ENCODE results near the gene TEX55. TPM values are rescaled to one million over a fixed set of nuclear protein-coding genes. Genes with fewer than 3 reads are reported as not detected.
"Not testable (repeated sequence)": the region's sequence is repeated elsewhere in the genome, so short reads cannot be mapped to it uniquely, and the experiment has no call there.

Gene TEX55
- polyA plus RNA-seq, 2 donors = not detected

GRCh38 chr3:119125742-119126504 is 20.0 kb upstream of the TEX55 start:
- 72 to 73% methylated on average over 17 of the region's 17 CpGs for WGBS, 2 donors

DNA sequence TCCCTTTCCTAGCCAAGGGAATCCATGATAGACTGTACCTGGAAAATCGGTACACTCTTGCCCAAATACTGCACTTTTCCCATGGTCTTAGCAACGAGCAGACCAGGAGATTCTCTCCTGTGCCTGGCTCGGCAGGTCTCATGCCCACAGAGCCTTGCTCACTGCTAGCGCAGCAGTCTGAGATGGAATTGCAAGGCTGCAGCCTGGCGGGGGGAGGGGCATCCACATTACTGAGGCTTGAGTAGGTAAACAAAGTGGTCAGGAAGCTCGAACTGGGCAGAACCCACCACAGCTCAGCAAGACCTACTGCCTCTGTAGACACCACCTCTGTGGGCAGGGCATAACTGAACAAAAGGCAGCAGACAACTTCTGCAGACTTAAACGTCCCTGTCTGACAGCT is 15.7 kb upstream of the TEX55 start:
- 44 to 53% methylated on average over 6 to 7 of the region's 7 CpGs for WGBS, 2 donors
- H3K4me1 ChIP-seq (ENCODE audit: control insufficient read depth in 2 of 2, insufficient read depth in 2 of 2, low read length in 1 of 2); H3K4me3 ChIP-seq (ENCODE audit: low read depth in 1 of 2, low read length in 2 of 2); H3K36me3 ChIP-seq (ENCODE audit: control insufficient read depth in 2 of 2, insufficient read depth in 2 of 2, low read length in 1 of 2); H3K27ac ChIP-seq (ENCODE audit: low read depth in 2 of 2, low read length in 1 of 2); H3K27me3 ChIP-seq (ENCODE audit: control insufficient read depth in 1 of 2, insufficient read depth in 2 of 2, low read length in 2 of 2); H3K9me3 ChIP-seq (ENCODE audit: control insufficient read depth in 2 of 2, insufficient read depth in 1 of 2, low read depth in 1 of 2, low read length in 1 of 2): not testable (repeated sequence)

More at GRCh38 chr3:119125742-119126504, 20.0 kb upstream of the TEX55 start:
- H3K36me3 ChIP-seq (ENCODE audit: control insufficient read depth in 2 of 2, insufficient read depth in 2 of 2, low read length in 1 of 2) = no peaks in the 10 kb centered on the region
- H3K9me3 ChIP-seq (ENCODE audit: control insufficient read depth in 2 of 2, insufficient read depth in 1 of 2, low read depth in 1 of 2, low read length in 1 of 2) = no peaks in the 10 kb centered on the region
- no peaks in the 10 kb centered on the region for H3K27me3 ChIP-seq (ENCODE audit: control insufficient read depth in 1 of 2, insufficient read depth in 2 of 2, low read length in 2 of 2)
- H3K4me1 ChIP-seq (ENCODE audit: control insufficient read depth in 2 of 2, insufficient read depth in 2 of 2, low read length in 1 of 2) = no peaks in the 10 kb centered on the region
- no peak overlapping the region for H3K4me3 ChIP-seq (ENCODE audit: low read depth in 1 of 2, low read length in 2 of 2)
- no peak overlapping the region for H3K27ac ChIP-seq (ENCODE audit: low read depth in 2 of 2, low read length in 1 of 2)

DNA sequence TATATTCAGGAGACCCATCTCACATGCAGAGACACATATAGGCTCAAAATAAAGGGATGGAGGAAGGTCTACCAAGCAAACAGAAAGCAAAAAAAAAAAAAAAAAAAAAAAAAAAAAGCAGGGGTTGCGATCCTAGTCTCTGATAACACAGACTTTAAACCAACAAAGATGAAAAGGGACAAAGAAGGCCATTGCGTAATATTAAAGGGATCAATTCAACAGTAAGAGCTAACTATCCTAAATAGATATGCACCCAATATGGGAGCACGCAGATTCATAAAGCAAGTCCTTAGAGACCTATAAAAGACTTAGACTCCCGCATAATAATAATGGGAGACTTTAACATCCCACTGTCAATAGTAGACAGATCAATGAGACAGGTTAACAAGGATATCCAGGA is 13.7 kb upstream of the TEX55 start:
- not testable (repeated sequence) for H3K9me3 ChIP-seq (ENCODE audit: control insufficient read depth in 2 of 2, insufficient read depth in 1 of 2, low read depth in 1 of 2, low read length in 1 of 2)
- WGBS, 2 donors = 90 to 94% methylated on average over 4 of the region's 4 CpGs

GRCh38 chr3:119139360-119139759 is 6.6 kb upstream of the TEX55 start:
- not testable (repeated sequence) for H3K27me3 ChIP-seq (ENCODE audit: control insufficient read depth in 1 of 2, insufficient read depth in 2 of 2, low read length in 2 of 2); H3K27ac ChIP-seq (ENCODE audit: low read depth in 2 of 2, low read length in 1 of 2); H3K4me1 ChIP-seq (ENCODE audit: control insufficient read depth in 2 of 2, insufficient read depth in 2 of 2, low read length in 1 of 2); H3K9me3 ChIP-seq (ENCODE audit: control insufficient read depth in 2 of 2, insufficient read depth in 1 of 2, low read depth in 1 of 2, low read length in 1 of 2); H3K36me3 ChIP-seq (ENCODE audit: control insufficient read depth in 2 of 2, insufficient read depth in 2 of 2, low read length in 1 of 2); H3K4me3 ChIP-seq (ENCODE audit: low read depth in 1 of 2, low read length in 2 of 2)
- 72 to 75% methylated on average over 4 of the region's 4 CpGs for WGBS, 2 donors

More for the DNA sequence above, 13.7 kb upstream of the TEX55 start:
- not testable (repeated sequence) for H3K27me3 ChIP-seq (ENCODE audit: control insufficient read depth in 1 of 2, insufficient read depth in 2 of 2, low read length in 2 of 2); H3K4me1 ChIP-seq (ENCODE audit: control insufficient read depth in 2 of 2, insufficient read depth in 2 of 2, low read length in 1 of 2); H3K4me3 ChIP-seq (ENCODE audit: low read depth in 1 of 2, low read length in 2 of 2); H3K36me3 ChIP-seq (ENCODE audit: control insufficient read depth in 2 of 2, insufficient read depth in 2 of 2, low read length in 1 of 2); H3K27ac ChIP-seq (ENCODE audit: low read depth in 2 of 2, low read length in 1 of 2)

DNA sequence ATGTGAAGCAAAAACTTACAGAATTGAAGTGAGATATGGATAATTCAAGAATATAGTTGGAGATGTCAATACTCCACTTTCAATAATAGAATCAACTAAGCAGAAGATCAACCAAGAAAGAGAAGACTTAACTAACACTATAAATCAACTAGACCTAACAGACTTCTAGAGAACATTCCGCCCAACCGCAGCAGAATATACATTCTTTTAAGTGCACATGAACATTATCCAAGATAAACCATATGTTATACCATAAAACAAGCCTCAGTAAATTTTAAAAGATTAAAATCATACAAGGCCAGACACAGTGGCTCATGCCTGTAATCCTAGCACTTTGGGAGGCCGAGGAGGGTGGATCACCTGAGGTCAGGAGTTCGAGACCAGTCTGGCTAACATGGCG is 5.5 kb upstream of the TEX55 start:
- no peaks in the 10 kb centered on the region for H3K36me3 ChIP-seq (ENCODE audit: control insufficient read depth in 2 of 2, insufficient read depth in 2 of 2, low read length in 1 of 2)
- no peaks in the 10 kb centered on the region for H3K4me1 ChIP-seq (ENCODE audit: control insufficient read depth in 2 of 2, insufficient read depth in 2 of 2, low read length in 1 of 2)
- WGBS, 2 donors = 91 to 96% methylated on average over 5 of the region's 5 CpGs
- H3K27ac ChIP-seq (ENCODE audit: low read depth in 2 of 2, low read length in 1 of 2) = no peak overlapping the region
- no peaks in the 10 kb centered on the region for H3K9me3 ChIP-seq (ENCODE audit: control insufficient read depth in 2 of 2, insufficient read depth in 1 of 2, low read depth in 1 of 2, low read length in 1 of 2)
- no peaks in the 10 kb centered on the region for H3K27me3 ChIP-seq (ENCODE audit: control insufficient read depth in 1 of 2, insufficient read depth in 2 of 2, low read length in 2 of 2)
- no peak overlapping the region for H3K4me3 ChIP-seq (ENCODE audit: low read depth in 1 of 2, low read length in 2 of 2)

GRCh38 chr3:119145128-119145499 is 851 bp upstream of the TEX55 start:
- no peaks in the 10 kb centered on the region for H3K9me3 ChIP-seq (ENCODE audit: control insufficient read depth in 2 of 2, insufficient read depth in 1 of 2, low read depth in 1 of 2, low read length in 1 of 2)
- no peaks in the 10 kb centered on the region for H3K36me3 ChIP-seq (ENCODE audit: control insufficient read depth in 2 of 2, insufficient read depth in 2 of 2, low read length in 1 of 2)
- no peaks in the 10 kb centered on the region for H3K27me3 ChIP-seq (ENCODE audit: control insufficient read depth in 1 of 2, insufficient read depth in 2 of 2, low read length in 2 of 2)

GRCh38 chr3:119146578-119147375 is 812 bp downstream of the TEX55 start:
- no peaks in the 10 kb centered on the region for H3K9me3 ChIP-seq (ENCODE audit: control insufficient read depth in 2 of 2, insufficient read depth in 1 of 2, low read depth in 1 of 2, low read length in 1 of 2)
- H3K27me3 ChIP-seq (ENCODE audit: control insufficient read depth in 1 of 2, insufficient read depth in 2 of 2, low read length in 2 of 2) = no peaks in the 10 kb centered on the region
- H3K36me3 ChIP-seq (ENCODE audit: control insufficient read depth in 2 of 2, insufficient read depth in 2 of 2, low read length in 1 of 2) = no peaks in the 10 kb centered on the region
- 89 to 92% methylated on average over 15 of the region's 15 CpGs for WGBS, 2 donors
- no peaks in the 10 kb centered on the region for H3K4me1 ChIP-seq (ENCODE audit: control insufficient read depth in 2 of 2, insufficient read depth in 2 of 2, low read length in 1 of 2)
- H3K4me3 ChIP-seq (ENCODE audit: low read depth in 1 of 2, low read length in 2 of 2) = no peak overlapping the region
- no peak overlapping the region for H3K27ac ChIP-seq (ENCODE audit: low read depth in 2 of 2, low read length in 1 of 2)

More at GRCh38 chr3:119145128-119145499, 851 bp upstream of the TEX55 start:
- H3K4me1 ChIP-seq (ENCODE audit: control insufficient read depth in 2 of 2, insufficient read depth in 2 of 2, low read length in 1 of 2) = no peaks in the 10 kb centered on the region
- no peak overlapping the region for H3K4me3 ChIP-seq (ENCODE audit: low read depth in 1 of 2, low read length in 2 of 2)
- H3K27ac ChIP-seq (ENCODE audit: low read depth in 2 of 2, low read length in 1 of 2) = no peak overlapping the region

DNA sequence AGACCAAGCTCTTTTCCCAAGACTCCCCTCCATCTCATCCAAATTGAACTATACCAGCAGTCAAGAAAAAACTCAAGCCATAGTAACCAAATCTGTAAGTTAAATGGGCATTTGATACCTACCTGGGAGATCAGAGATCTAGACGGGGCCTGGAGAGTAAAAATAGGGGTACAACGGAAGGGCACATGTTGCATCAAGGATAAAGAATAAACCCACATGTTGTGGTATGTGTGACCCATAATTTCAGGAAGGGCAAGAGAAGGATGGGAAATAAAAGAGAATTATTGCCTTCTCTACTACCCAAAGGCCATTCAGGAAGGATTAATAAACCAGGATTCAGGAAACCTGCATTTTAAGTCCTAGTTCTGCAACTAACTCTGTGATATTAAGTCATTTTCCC is 1.5 kb downstream of the TEX55 start:
- Histone ChIP-seq H3K27me3 (ENCODE audit: control insufficient read depth in 1 of 2, insufficient read depth in 2 of 2, low read length in 2 of 2) (no peaks in the 10 kb centered on the region), H3K27ac (ENCODE audit: low read depth in 2 of 2, low read length in 1 of 2) (no peak overlapping the region), H3K36me3 (ENCODE audit: control insufficient read depth in 2 of 2, insufficient read depth in 2 of 2, low read length in 1 of 2) (no peaks in the 10 kb centered on the region), H3K4me3 (ENCODE audit: low read depth in 1 of 2, low read length in 2 of 2) (no peak overlapping the region), H3K4me1 (ENCODE audit: control insufficient read depth in 2 of 2, insufficient read depth in 2 of 2, low read length in 1 of 2) (no peaks in the 10 kb centered on the region), H3K9me3 (ENCODE audit: control insufficient read depth in 2 of 2, insufficient read depth in 1 of 2, low read depth in 1 of 2, low read length in 1 of 2) (no peaks in the 10 kb centered on the region)
- 43 to 49% methylated on average over 2 of the region's 2 CpGs for whole genome bisulfite sequencing, 2 donors

GRCh38 chr3:119148493-119149180 is 2.7 kb downstream of the TEX55 start:
- Histone ChIP-seq H3K4me3 (ENCODE audit: low read depth in 1 of 2, low read length in 2 of 2) (no peak overlapping the region), H3K27me3 (ENCODE audit: control insufficient read depth in 1 of 2, insufficient read depth in 2 of 2, low read length in 2 of 2) (no peaks in the 10 kb centered on the region), H3K36me3 (ENCODE audit: control insufficient read depth in 2 of 2, insufficient read depth in 2 of 2, low read length in 1 of 2) (no peaks in the 10 kb centered on the region), H3K4me1 (ENCODE audit: control insufficient read depth in 2 of 2, insufficient read depth in 2 of 2, low read length in 1 of 2) (no peaks in the 10 kb centered on the region), H3K27ac (ENCODE audit: low read depth in 2 of 2, low read length in 1 of 2) (no peak overlapping the region), H3K9me3 (ENCODE audit: control insufficient read depth in 2 of 2, insufficient read depth in 1 of 2, low read depth in 1 of 2, low read length in 1 of 2) (no peaks in the 10 kb centered on the region)
- 87 to 92% methylated on average over 2 of the region's 2 CpGs for WGBS, 2 donors
